ENCODE measurements around the gene PRXL2C.

Gene PRXL2C

DNA sequence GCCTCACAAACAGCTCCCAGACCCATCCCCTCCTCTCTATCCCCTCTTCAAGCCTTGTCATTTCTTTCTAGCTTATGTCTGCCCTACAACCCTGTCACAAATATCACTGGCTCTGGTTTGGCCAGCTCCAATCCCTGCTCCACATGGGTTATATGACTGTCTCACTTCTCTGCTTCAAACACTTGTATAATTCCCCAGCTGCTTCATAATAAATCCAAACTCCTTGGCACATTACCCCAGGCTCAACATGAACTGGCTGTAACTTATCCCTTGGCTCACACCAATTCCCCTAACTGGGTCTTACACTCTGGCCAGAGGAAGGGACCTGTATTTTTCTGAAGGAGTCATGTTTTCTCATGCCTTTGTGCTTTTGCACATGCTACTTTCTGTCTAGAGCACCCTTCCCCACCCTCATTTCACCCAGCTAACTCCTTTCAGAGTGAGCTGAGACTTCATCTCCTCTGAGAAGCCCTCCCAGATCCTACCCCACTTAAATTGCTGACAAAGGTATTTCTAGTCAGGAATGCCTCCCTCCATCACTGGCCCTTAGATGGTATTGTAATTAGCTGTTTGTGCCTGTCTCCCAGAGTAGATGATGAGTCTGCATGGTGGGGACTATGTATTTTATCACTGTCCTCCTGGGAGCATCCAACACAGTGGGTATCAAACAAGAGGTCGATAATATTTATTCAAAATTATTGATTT lies 5.3 kb downstream of the PRXL2C start:
- Histone ChIP-seq H3K79me2 (ENCODE audit: insufficient read depth, low read length) (no peaks in the 10 kb centered on the region), H3K4me2 (ENCODE audit: low read depth, low read length, poor library complexity, severe bottlenecking) (no peak overlapping the region), H3F3A (ENCODE audit: low read depth) (no peaks in the 10 kb centered on the region), H3K9ac (ENCODE audit: low read depth, low read length, poor library complexity, severe bottlenecking) (no peak overlapping the region), H3K4me1 (ENCODE audit: insufficient read depth, low read length, poor library complexity, severe bottlenecking) (no peaks in the 10 kb centered on the region), H3K9me2 (replicated peaks; ENCODE audit: low read depth, low read length) (no peaks in the 10 kb centered on the region), H3K4me3 (ENCODE audit: low read length, poor library complexity, severe bottlenecking) (no peak overlapping the region), H3K9me3 (ENCODE audit: insufficient read depth, low read depth, low read length) (no peaks in the 10 kb centered on the region), H2AFZ (ENCODE audit: low read length) (no peak overlapping the region), H4K20me1 (ENCODE audit: insufficient read depth, low read length, poor library complexity, severe bottlenecking) (no peaks in the 10 kb centered on the region), H3K27me3 (ENCODE audit: insufficient read depth, low read length, poor library complexity, severe bottlenecking) (no peaks in the 10 kb centered on the region), H3K36me3 (ENCODE audit: insufficient read depth, low read length) (no peaks in the 10 kb centered on the region)
- no peak for TF ChIP-seq EZH2phosphoT487 (IDR thresholded peaks at IDR 0.05; ENCODE audit: borderline replicate concordance)
- TF ChIP-seq, protein P1, sequence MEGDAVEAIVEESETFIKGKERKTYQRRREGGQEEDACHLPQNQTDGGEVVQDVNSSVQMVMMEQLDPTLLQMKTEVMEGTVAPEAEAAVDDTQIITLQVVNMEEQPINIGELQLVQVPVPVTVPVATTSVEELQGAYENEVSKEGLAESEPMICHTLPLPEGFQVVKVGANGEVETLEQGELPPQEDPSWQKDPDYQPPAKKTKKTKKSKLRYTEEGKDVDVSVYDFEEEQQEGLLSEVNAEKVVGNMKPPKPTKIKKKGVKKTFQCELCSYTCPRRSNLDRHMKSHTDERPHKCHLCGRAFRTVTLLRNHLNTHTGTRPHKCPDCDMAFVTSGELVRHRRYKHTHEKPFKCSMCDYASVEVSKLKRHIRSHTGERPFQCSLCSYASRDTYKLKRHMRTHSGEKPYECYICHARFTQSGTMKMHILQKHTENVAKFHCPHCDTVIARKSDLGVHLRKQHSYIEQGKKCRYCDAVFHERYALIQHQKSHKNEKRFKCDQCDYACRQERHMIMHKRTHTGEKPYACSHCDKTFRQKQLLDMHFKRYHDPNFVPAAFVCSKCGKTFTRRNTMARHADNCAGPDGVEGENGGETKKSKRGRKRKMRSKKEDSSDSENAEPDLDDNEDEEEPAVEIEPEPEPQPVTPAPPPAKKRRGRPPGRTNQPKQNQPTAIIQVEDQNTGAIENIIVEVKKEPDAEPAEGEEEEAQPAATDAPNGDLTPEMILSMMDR (conservative IDR thresholded peaks at IDR 0.05; ENCODE audit: low read length): no peak

DNA sequence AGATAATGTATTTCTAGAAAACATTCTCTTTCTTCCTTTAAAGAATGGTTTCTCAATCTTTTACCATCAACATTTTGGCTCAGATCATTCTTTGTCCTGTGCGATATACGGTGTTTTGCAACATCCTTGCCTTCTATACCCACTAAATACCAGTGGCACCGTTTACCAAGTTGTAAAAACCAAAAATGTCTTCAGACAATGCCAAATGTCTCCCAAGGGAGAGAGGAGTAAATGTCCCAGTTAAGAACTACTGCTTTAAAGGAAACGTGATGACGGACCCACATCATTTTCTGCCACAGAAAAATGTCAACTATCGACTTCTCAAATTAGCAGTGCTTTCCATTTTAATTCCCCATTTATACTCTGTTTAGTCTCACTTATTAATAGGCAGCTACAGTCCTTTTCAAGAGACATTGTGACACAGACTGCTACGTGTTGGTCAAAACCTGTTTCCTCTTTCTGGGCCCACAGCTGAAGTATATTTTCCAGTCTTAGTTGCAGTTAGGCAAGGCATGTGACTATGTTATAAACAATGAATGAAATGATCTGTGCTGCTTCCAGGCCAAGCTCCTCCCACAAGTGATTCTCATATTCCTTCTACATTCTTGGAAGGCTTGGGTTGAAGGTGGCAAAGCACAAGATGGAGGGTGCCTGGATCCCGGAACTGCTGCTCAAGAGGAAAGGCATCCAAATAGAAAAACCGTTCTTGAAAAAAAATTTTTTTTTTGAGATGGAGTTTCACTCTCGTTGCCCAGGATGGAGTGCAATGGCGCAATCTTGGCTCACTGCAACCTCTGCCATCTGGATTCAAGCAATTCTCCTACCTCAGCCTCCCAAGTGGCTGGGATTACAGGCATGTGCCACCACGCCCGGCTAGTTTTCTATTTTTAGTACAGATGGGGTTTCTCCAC lies 8.8 kb downstream of the PRXL2C start:
- Histone ChIP-seq H3K9me2 (replicated peaks; ENCODE audit: low read depth, low read length) (no peaks in the 10 kb centered on the region), H3K4me1 (ENCODE audit: insufficient read depth, low read length, poor library complexity, severe bottlenecking) (no peaks in the 10 kb centered on the region), H2AFZ (ENCODE audit: low read length) (no peak overlapping the region), H3K27me3 (ENCODE audit: insufficient read depth, low read length, poor library complexity, severe bottlenecking) (no peaks in the 10 kb centered on the region), H3F3A (ENCODE audit: low read depth) (no peaks in the 10 kb centered on the region), H4K20me1 (ENCODE audit: insufficient read depth, low read length, poor library complexity, severe bottlenecking) (no peaks in the 10 kb centered on the region), H3K4me3 (ENCODE audit: low read length, poor library complexity, severe bottlenecking) (no peak overlapping the region), H3K9me3 (ENCODE audit: insufficient read depth, low read depth, low read length) (no peaks in the 10 kb centered on the region), H3K4me2 (ENCODE audit: low read depth, low read length, poor library complexity, severe bottlenecking) (no peak overlapping the region), H3K79me2 (ENCODE audit: insufficient read depth, low read length) (no peaks in the 10 kb centered on the region), H3K9ac (ENCODE audit: low read depth, low read length, poor library complexity, severe bottlenecking) (no peak overlapping the region), H3K36me3 (ENCODE audit: insufficient read depth, low read length) (no peaks in the 10 kb centered on the region)
- TF ChIP-seq EZH2phosphoT487 (IDR thresholded peaks at IDR 0.05; ENCODE audit: borderline replicate concordance): no peak
- TF ChIP-seq, protein P1 (conservative IDR thresholded peaks at IDR 0.05; ENCODE audit: low read length): no peak

- no peaks in the 10 kb centered on the region for H3K27me3 ChIP-seq (ENCODE audit: insufficient read depth, low read length, poor library complexity, severe bottlenecking)
- H2AFZ ChIP-seq (ENCODE audit: low read length): no peak overlapping the region
- H3K4me3 ChIP-seq (ENCODE audit: low read length, poor library complexity, severe bottlenecking): no peak overlapping the region
- no peak for TF ChIP-seq EZH2phosphoT487 (IDR thresholded peaks at IDR 0.05; ENCODE audit: borderline replicate concordance)
- TF ChIP-seq, protein P1 (conservative IDR thresholded peaks at IDR 0.05; ENCODE audit: low read length): no peak
- H3K9ac ChIP-seq (ENCODE audit: low read depth, low read length, poor library complexity, severe bottlenecking): no peak overlapping the region
- no peaks in the 10 kb centered on the region for H3K36me3 ChIP-seq (ENCODE audit: insufficient read depth, low read length)
- H4K20me1 ChIP-seq (ENCODE audit: insufficient read depth, low read length, poor library complexity, severe bottlenecking): no peaks in the 10 kb centered on the region
- H3K9me2 ChIP-seq (replicated peaks; ENCODE audit: low read depth, low read length): no peaks in the 10 kb centered on the region
- no peaks in the 10 kb centered on the region for H3K79me2 ChIP-seq (ENCODE audit: insufficient read depth, low read length)
- no peak overlapping the region for H3K4me2 ChIP-seq (ENCODE audit: low read depth, low read length, poor library complexity, severe bottlenecking)
- no peaks in the 10 kb centered on the region for H3K4me1 ChIP-seq (ENCODE audit: insufficient read depth, low read length, poor library complexity, severe bottlenecking)
- H3F3A ChIP-seq (ENCODE audit: low read depth): no peaks in the 10 kb centered on the region
- no peaks in the 10 kb centered on the region for H3K9me3 ChIP-seq (ENCODE audit: insufficient read depth, low read depth, low read length)
Measured at GRCh38 chr9:96644137-96644536, 11.0 kb downstream of the PRXL2C start.

Data from Loucy (cell line).